ENCODE data around the gene DDX23. TPM values are rescaled to one million over a fixed set of nuclear protein-coding genes. Genes with fewer than 3 reads are reported as not detected.

DDX23 gene
- total RNA-seq, 3 donors from 2014 or later = 70.0 to 105 (median 91.0) TPM

DNA sequence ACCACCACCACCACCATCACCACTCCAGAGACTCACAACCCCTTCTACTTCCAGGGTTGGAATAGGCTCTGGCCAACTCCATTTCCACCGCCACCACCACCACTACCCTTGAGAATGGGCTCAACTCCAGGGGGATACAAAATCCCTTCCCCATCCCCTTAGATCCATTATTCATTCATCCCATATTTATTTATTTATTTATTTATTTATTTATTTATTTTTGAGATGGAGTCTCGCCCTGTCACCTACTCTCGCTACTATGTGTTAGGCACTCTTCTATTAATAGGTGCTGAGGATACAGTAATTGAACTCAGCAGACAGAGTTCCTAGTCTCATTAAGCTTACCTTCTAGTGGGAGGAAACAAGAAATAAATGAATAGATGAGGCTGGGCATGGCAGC, 58.3 kb downstream of the DDX23 start:
- Histone ChIP-seq H3K4me3 (no peak overlapping the region), H3K9me3 (no peaks in the 10 kb centered on the region), H3K36me3 (ENCODE audit: low read depth) (no peaks in the 10 kb centered on the region), H3K4me1 (ENCODE audit: low read depth) (peaks cover 44% of the 10 kb centered on the region)
- intact Hi-C loops (cut with DNase I, micrococcal nuclease) = loop anchor here in 1 of 2 donors (5.0 kb wide), 1 partner anchor 41 kb away; no protein-coding TSS in a partner anchor
- ATAC-seq (no peak), DNase-seq (no peak)
- TF ChIP-seq, protein P1, sequence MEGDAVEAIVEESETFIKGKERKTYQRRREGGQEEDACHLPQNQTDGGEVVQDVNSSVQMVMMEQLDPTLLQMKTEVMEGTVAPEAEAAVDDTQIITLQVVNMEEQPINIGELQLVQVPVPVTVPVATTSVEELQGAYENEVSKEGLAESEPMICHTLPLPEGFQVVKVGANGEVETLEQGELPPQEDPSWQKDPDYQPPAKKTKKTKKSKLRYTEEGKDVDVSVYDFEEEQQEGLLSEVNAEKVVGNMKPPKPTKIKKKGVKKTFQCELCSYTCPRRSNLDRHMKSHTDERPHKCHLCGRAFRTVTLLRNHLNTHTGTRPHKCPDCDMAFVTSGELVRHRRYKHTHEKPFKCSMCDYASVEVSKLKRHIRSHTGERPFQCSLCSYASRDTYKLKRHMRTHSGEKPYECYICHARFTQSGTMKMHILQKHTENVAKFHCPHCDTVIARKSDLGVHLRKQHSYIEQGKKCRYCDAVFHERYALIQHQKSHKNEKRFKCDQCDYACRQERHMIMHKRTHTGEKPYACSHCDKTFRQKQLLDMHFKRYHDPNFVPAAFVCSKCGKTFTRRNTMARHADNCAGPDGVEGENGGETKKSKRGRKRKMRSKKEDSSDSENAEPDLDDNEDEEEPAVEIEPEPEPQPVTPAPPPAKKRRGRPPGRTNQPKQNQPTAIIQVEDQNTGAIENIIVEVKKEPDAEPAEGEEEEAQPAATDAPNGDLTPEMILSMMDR (IDR thresholded peaks at IDR 0.05) = no peak

DNA sequence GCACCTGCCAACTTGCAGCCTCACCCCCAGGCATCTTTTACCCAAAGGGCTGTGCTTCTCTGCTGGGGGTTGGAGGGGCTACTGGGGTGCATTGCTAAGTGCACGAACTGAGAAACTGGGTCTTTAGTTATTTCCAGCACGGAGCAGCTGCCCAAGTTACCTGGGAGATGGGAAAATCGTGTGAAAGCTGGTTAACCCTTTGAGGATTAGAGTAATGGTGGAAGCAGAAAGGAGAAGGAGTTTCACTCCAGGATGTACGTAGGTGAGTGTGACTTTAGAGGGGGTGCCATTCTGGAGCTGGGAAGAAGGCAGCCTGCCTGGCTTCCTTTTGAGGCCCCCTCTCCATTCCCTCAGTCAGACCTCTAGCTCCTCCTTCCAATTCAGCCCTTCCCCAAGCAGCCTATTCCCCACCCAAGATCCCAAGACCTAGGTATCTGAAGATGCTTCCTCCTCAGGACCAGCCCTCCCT, 62.1 kb downstream of the DDX23 start:
- TF ChIP-seq, protein P1 (IDR thresholded peaks at IDR 0.05) = no peak

DNA sequence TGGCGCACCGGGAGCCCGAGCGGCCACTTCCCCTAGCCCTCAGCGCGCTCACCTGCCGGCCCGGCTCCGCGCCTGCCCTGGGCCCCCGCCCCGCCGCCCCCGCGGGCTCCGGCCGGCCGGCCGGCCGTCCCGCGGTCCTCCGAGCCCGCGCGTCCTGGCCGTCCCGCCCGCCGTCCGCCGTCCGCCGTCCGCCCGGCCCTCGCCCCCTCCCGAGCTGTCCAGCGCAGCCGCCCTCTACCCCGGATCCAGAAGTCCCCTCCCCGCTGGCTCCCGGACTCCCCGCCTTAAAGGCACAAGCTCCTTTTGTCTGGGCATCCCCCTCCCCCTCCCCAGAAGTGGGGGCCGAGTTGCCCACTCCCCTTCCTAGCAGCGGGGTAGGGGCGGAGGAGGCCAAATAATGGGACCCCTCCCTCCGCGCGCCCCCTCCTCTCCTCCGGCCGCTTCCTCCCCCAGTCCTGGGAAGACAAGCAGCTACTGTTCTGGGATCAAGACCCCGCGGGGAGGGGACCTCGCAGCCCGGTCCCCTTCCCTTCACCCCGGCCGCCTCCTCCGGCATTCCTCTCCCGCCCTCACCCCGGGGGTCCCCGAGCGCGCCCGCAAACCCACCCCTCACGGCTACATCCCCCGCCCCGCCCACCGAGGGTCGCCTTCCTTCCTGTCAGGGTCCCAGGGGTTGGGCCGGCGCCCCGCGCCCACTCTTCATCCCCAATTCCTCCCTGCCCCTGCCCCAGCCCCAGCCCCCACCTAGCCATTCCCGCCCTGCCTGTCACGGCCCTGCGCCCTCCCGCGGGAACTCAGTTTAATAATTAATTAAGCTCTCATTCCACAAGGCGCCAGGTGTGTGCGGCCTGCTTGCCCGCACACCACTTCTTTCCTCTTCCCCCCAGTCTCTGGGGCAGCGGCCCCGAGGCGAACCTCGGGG, 62.8 kb downstream of the DDX23 start, which contains the start of gene ADCY6:
Gene ADCY6, minus strand, starts transcription at position 236 of the 922 bp plus-strand sequence. CDS start 5,655 bp downstream, outside the sequence.
- intact Hi-C loops (cut with DNase I, micrococcal nuclease) = no loop called here
- ATAC-seq (peak; percentile 89), DNase-seq (peak; percentile 86 to 88 (median 87))
- peaks cover 30% of the 10 kb centered on the region for H3K4me1 ChIP-seq (ENCODE audit: low read depth)
- peak within 1 kb of the TSS; percentile 78 for H3K4me3 ChIP-seq
- TF ChIP-seq, protein P1 (IDR thresholded peaks at IDR 0.05) = no peak
- no peaks in the 10 kb centered on the region for H3K36me3 ChIP-seq (ENCODE audit: low read depth)
- no peaks in the 10 kb centered on the region for H3K9me3 ChIP-seq

More for the DNA sequence above, 62.1 kb downstream of the DDX23 start:
- Histone ChIP-seq H3K36me3 (ENCODE audit: low read depth) (no peaks in the 10 kb centered on the region), H3K4me1 (ENCODE audit: low read depth) (peaks cover 34% of the 10 kb centered on the region), H3K4me3 (no peak overlapping the region), H3K9me3 (no peaks in the 10 kb centered on the region)
- intact Hi-C loops (cut with DNase I, micrococcal nuclease) = loop anchor here in 1 of 2 donors (5.0 kb wide), 1 partner anchor 38 kb away; no protein-coding TSS in a partner anchor
- ATAC-seq = no peak
- no peak for DNase-seq

DNA sequence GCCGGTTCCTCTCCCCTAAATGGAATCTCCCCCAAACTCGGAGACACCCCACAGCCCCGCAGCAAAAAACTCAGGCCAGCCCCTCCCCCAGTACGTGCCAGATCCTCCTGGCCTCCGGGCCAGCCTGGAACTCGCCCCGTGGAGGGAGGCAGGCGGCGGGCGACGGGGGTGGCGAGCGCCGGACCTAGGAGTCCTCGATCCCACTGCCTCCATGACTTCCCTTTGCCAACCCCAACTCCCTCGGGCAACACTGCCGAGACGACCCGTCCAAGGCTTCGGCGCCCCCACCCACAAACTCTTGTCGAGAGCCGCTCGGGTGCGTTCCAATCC, 63.5 kb downstream of the DDX23 start:
- Histone ChIP-seq H3K4me1 (ENCODE audit: low read depth) (peaks cover 29% of the 10 kb centered on the region), H3K36me3 (ENCODE audit: low read depth) (no peaks in the 10 kb centered on the region), H3K4me3 (peak overlapping the region; percentile 78), H3K9me3 (no peaks in the 10 kb centered on the region)
- peak in 1 of 3 donors; percentile 67 for DNase-seq
- intact Hi-C loops (cut with DNase I, micrococcal nuclease) = no loop called here
- ATAC-seq = peak; percentile 14
- TF ChIP-seq, protein P1 (IDR thresholded peaks at IDR 0.05) = no peak

DNA sequence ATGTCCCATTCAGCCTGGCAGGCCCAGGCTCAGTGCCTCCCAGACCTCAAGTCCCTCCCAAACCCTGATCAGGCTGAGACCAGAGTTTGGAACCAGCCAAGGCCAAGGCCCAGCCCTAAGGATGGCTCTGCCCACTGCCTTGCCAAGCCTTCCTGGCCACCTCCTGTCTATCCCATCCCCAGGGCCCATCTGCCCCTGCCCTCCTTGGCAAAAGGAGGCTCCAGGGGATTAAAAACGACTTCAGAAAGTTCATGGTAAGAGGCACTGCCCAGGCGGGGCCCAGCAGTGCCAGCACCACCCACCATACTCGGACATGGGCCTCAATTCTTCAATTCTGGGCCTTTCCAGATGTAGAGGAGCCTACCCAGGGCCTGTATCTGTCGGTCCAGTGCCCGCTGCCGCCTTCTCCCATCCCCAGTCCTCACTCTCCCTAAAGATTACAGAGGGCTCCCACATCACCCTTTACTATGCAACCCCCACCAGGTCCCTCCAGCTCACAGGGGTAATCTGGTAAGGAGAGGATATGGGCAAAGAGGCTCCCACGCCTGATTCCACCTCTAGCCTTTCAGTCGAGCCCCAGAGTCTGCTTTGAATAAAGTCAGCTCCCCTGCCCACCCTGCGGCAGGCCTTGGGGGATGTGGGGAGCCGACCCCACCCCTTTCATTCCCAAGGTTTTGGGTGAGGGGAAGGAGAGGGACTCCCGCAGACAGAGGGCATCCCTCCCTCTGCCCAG, 64.0 kb downstream of the DDX23 start:
- H3K36me3 ChIP-seq (ENCODE audit: low read depth) = no peaks in the 10 kb centered on the region
- intact Hi-C loops (cut with DNase I, micrococcal nuclease) = no loop called here
- H3K4me3 ChIP-seq = peak overlapping the region; percentile 78
- TF ChIP-seq, protein P1 (IDR thresholded peaks at IDR 0.05) = no peak
- H3K4me1 ChIP-seq (ENCODE audit: low read depth) = peaks cover 24% of the 10 kb centered on the region
- DNase-seq = peak in 1 of 3 donors; percentile 62
- H3K9me3 ChIP-seq = no peaks in the 10 kb centered on the region
- ATAC-seq = peak; percentile 51
